CD14-positive monocyte (primary cell): ENCODE results near the gene FAM131B. TPM values are rescaled to one million over a fixed set of nuclear protein-coding genes. Genes with fewer than 3 reads are reported as not detected.

ENCODE experiments used
- DNase-seq, 3 donors: peaks; one replicate each; pipeline ENCODE4 v3.0.0-alpha.2; 2011 to 2022
- H2AFZ ChIP-seq: 2 replicates; pipeline ENCODE4 v1.6.0; 2012; ENCODE audit warnings: mild to moderate bottlenecking, low read depth, low read length, inconsistent platforms; ENCODE audit not compliant: insufficient read depth, poor library complexity, severe bottlenecking
- H3K27ac ChIP-seq, 2 donors: 1 replicate in 1 of 2; 2 replicates in 1 of 2; pipeline ENCODE4 v1.5.1; 2012 to 2013; ENCODE audit warnings: low read length in 2 of 2, control low read depth in 1 of 2, inconsistent platforms in 1 of 2, low read depth in 1 of 2, mild to moderate bottlenecking in 1 of 2
- H3K27me3 ChIP-seq, 2 donors: one replicate each; pipeline versions ENCODE4 v1.6.0 to v1.6.1; 2011 to 2013; ENCODE audit warnings: low read length in 2 of 2; ENCODE audit not compliant: control insufficient read depth in 2 of 2, insufficient read depth in 2 of 2
- H3K36me3 ChIP-seq, 2 donors: replicated peaks in 1 of 2; 1 replicate in 1 of 2; 2 replicates in 1 of 2; pipeline versions ENCODE4 v1.5.1 to v1.6.1; 2012 to 2013; ENCODE audit warnings: low read length in 2 of 2, control low read depth in 1 of 2, inconsistent platforms in 1 of 2, mild to moderate bottlenecking in 1 of 2; ENCODE audit not compliant: insufficient read depth in 2 of 2, control insufficient read depth in 1 of 2
- H3K4me1 ChIP-seq, 2 donors: 1 replicate in 1 of 2; 2 replicates in 1 of 2; pipeline versions ENCODE4 v1.5.1 to v1.6.1; 2012 to 2013; ENCODE audit warnings: low read length in 2 of 2, control low read depth in 1 of 2, inconsistent platforms in 1 of 2, mild to moderate bottlenecking in 1 of 2, moderate library complexity in 1 of 2; ENCODE audit not compliant: insufficient read depth in 2 of 2, control insufficient read depth in 1 of 2
- H3K4me2 ChIP-seq: replicated peaks from 2 replicates; pipeline ENCODE3; 2012; ENCODE audit warnings: low read length, moderate library complexity, mild to moderate bottlenecking; ENCODE audit not compliant: poor library complexity, severe bottlenecking; ENCODE audit errors: extremely low read depth
- H3K4me3 ChIP-seq, 3 experiments: fragments of 200-600 bp in 1 of 3; sonication (generic) in 1 of 3; replicated peaks in 1 of 3; 1 replicate in 2 of 3; 2 replicates in 1 of 3; pipeline ENCODE4 v1.5.1; 2011 to 2013; ENCODE audit warnings: low read length in 3 of 3, mild to moderate bottlenecking in 3 of 3, control low read depth in 2 of 3, low read depth in 2 of 3, inconsistent platforms in 1 of 3, moderate library complexity in 1 of 3
- H3K79me2 ChIP-seq: 2 replicates; pipeline ENCODE4 v1.6.0; 2012; ENCODE audit warnings: mild to moderate bottlenecking, control low read depth, inconsistent platforms, low read length, moderate library complexity; ENCODE audit not compliant: insufficient read depth
- H3K9ac ChIP-seq: 2 replicates; pipeline ENCODE4 v1.6.0; 2017; ENCODE audit warnings: low read length, mild to moderate bottlenecking; ENCODE audit not compliant: insufficient read depth, poor library complexity, severe bottlenecking
- H3K9me3 ChIP-seq, 2 donors: replicated peaks in 1 of 2; 1 replicate in 1 of 2; 2 replicates in 1 of 2; pipeline versions ENCODE4 v1.5.1 to v1.6.1; 2012 to 2013; ENCODE audit warnings: low read length in 2 of 2, control low read depth in 1 of 2; ENCODE audit not compliant: control insufficient read depth in 1 of 2, insufficient read depth in 1 of 2
- H4K20me1 ChIP-seq: 2 replicates; pipeline ENCODE4 v1.6.0; 2012; ENCODE audit warnings: mild to moderate bottlenecking, low read length, control low read depth, moderate library complexity; ENCODE audit not compliant: insufficient read depth
- H3K27ac Mint-ChIP-seq, 7 donors: one replicate each; pipeline ENCODE4 v1.8.0; 2020; ENCODE audit warnings: mild to moderate bottlenecking in 7 of 7, mixed read lengths in 7 of 7, moderate library complexity in 6 of 7, inconsistent platforms in 2 of 7
- H3K27me3 Mint-ChIP-seq, 3 donors: one replicate each; pipeline ENCODE4 v1.8.0; 2021 to 2022; ENCODE audit warnings: low read depth in 3 of 3, mild to moderate bottlenecking in 3 of 3, mixed read lengths in 3 of 3, moderate library complexity in 3 of 3, inconsistent platforms in 1 of 3
- H3K36me3 Mint-ChIP-seq, 2 donors: one replicate each; pipeline ENCODE4 v1.8.0; 2020; ENCODE audit warnings: mixed read lengths in 2 of 2, inconsistent platforms in 1 of 2, mild to moderate bottlenecking in 1 of 2
- H3K4me1 Mint-ChIP-seq: one replicate; pipeline ENCODE4 v1.8.0; 2020; ENCODE audit warnings: mild to moderate bottlenecking, mixed read lengths
- H3K4me3 Mint-ChIP-seq, 2 donors: one replicate each; pipeline ENCODE4 v1.8.0; 2020; ENCODE audit warnings: mild to moderate bottlenecking in 2 of 2, mixed read lengths in 2 of 2, moderate library complexity in 1 of 2
- H3K9me3 Mint-ChIP-seq, 7 donors: one replicate each; pipeline ENCODE4 v1.8.0; 2020 to 2022; ENCODE audit warnings: mixed read lengths in 7 of 7, mild to moderate bottlenecking in 6 of 7, moderate library complexity in 6 of 7, inconsistent platforms in 2 of 7
- WGBS: methylation state at CpG from one replicate; pipeline ENCODE4 v1.1.5; 2013; ENCODE audit warnings: missing lambda C conversion rate; ENCODE audit not compliant: insufficient coverage; 5-methylcytosine and 5-hydroxymethylcytosine counted together
- intact Hi-C, 2 donors: fragments of 100-400 bp; cut with micrococcal nuclease; formaldehyde crosslinking; loops; one replicate each; pipeline versions ENCODE4 v1.15.0 to v1.15.1; 2023
- polyA plus RNA-seq, 3 donors: library from polyadenylated mRNA; depleted of rRNA in 1 of 3; unstranded in 2 of 3; stranded (reverse) in 1 of 3; fragments of 300-500 nt in 2 of 3; fragments of >200 nt in 1 of 3; fragmentation: Illumina TruSeq in 2 of 3; gene quantifications; 1 replicate in 2 of 3; 2 replicates in 1 of 3; pipeline ENCODE4 v1.2.3, GENCODE V29; 2012 to 2021
- TF ChIP-seq, protein P1 (sequence below): fragments of 200-600 bp; IDR thresholded peaks from one replicate; pipeline ENCODE4 v1.8.0; 2022; ENCODE audit warnings: antibody characterized with exemption, mild to moderate bottlenecking

The FAM131B gene
- polyA plus RNA-seq, 3 donors, result 0.69 to 0.72 TPM; not detected in 1

DNA sequence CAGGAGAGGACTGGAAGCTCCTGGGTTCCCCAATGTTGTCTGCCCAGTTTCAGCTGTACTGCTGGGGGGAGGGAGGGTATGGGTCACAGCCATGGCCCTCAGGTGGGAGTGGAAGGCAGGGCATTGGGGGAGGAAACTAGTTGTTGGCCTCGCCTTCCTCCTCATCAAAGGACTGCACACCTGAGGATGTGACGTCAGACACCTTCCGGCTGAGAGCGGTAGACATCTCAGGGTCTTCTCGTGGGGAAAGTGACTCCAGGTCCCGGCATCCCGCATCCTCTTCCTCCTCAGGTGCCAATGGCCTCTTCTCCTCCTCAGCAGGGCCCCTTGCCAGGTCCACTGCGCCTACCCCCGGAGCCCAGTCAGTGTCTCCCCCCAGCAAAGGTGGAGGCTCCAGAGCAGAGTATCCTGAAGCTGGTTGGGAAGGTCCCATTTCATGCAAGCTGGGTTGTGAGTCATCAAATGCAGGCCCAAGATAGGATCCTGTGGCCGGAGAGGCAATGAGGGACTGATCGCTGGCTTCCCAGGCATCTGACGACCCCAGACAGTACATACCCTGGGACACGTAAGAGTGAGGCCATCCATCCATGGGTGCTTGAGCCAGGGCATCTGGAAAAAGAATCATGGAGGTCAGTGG, 6.0 kb downstream of the FAM131B start:
- Histone ChIP-seq H3K9me3 (no peaks in the 10 kb centered on the region), H3K4me2 (no peak overlapping the region), H3K27me3 (peaks cover 9 to 13% of the 10 kb centered on the region in 2 donors), H3K9ac (no peak overlapping the region), H4K20me1 (no peaks in the 10 kb centered on the region), H3K79me2 (no peaks in the 10 kb centered on the region), H3K36me3 (no peaks in the 10 kb centered on the region), H3K4me3 (no peak overlapping the region), H3K27ac (no peak overlapping the region), H2AFZ (no peak overlapping the region), H3K4me1 (peaks cover 4 to 13% of the 10 kb centered on the region in 2 donors)
- H3K27me3 Mint-ChIP-seq, result peaks cover 26 to 30% (median 27%) of the 10 kb centered on the region in 3 donors
- intact Hi-C loops, result no loop called here
- TF ChIP-seq, protein P1, sequence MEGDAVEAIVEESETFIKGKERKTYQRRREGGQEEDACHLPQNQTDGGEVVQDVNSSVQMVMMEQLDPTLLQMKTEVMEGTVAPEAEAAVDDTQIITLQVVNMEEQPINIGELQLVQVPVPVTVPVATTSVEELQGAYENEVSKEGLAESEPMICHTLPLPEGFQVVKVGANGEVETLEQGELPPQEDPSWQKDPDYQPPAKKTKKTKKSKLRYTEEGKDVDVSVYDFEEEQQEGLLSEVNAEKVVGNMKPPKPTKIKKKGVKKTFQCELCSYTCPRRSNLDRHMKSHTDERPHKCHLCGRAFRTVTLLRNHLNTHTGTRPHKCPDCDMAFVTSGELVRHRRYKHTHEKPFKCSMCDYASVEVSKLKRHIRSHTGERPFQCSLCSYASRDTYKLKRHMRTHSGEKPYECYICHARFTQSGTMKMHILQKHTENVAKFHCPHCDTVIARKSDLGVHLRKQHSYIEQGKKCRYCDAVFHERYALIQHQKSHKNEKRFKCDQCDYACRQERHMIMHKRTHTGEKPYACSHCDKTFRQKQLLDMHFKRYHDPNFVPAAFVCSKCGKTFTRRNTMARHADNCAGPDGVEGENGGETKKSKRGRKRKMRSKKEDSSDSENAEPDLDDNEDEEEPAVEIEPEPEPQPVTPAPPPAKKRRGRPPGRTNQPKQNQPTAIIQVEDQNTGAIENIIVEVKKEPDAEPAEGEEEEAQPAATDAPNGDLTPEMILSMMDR, result no peak
- peaks cover 20% of the 10 kb centered on the region for H3K4me1 Mint-ChIP-seq
- no peak overlapping the region for H3K27ac Mint-ChIP-seq
- WGBS, result 93% methylated on average over 7 of the region's 13 CpGs
- H3K36me3 Mint-ChIP-seq, result peaks cover 5 to 7% of the 10 kb centered on the region in 2 donors
- H3K9me3 Mint-ChIP-seq, result peaks cover 0 to 11% (median 0%) of the 10 kb centered on the region in 7 donors
- H3K4me3 Mint-ChIP-seq, result no peak overlapping the region
- DNase-seq, result no peak

GRCh38 chr7:143355450-143356385, 6.8 kb downstream of the FAM131B start:
- WGBS, result 95% methylated on average over 9 of the region's 16 CpGs
- H3K27me3 Mint-ChIP-seq, result peaks cover 18 to 22% (median 22%) of the 10 kb centered on the region in 3 donors

More at GRCh38 chr7:143355450-143356385, 6.8 kb downstream of the FAM131B start:
- Histone ChIP-seq H3K4me3 (no peak overlapping the region), H3K79me2 (no peaks in the 10 kb centered on the region), H4K20me1 (no peaks in the 10 kb centered on the region), H3K4me2 (no peak overlapping the region), H3K36me3 (no peaks in the 10 kb centered on the region), H3K9me3 (no peaks in the 10 kb centered on the region), H3K4me1 (peaks cover 4 to 11% of the 10 kb centered on the region in 2 donors), H3K9ac (no peak overlapping the region), H3K27ac (no peak overlapping the region), H3K27me3 (peaks cover 4 to 5% of the 10 kb centered on the region in 2 donors), H2AFZ (no peak overlapping the region)
- Mint-ChIP-seq H3K36me3 (peaks cover 7 to 10% of the 10 kb centered on the region in 2 donors), H3K4me1 (peaks cover 18% of the 10 kb centered on the region), H3K9me3 (peaks cover 0 to 7% (median 0%) of the 10 kb centered on the region in 7 donors), H3K27ac (no peak overlapping the region), H3K4me3 (no peak overlapping the region)
- no peak for DNase-seq
- TF ChIP-seq, protein P1, result no peak
- intact Hi-C loops, result no loop called here
